Endothelial cell (in vitro differentiated cells): ENCODE measurements around the gene ITM2C. TPM values are rescaled to one million over a fixed set of nuclear protein-coding genes. Genes with fewer than 3 reads are reported as not detected.

Source experiments
- DNase-seq: peaks from one replicate; pipeline ENCODE4 v3.0.0; 2021; ENCODE audit warnings: low spot score
- H3K27ac Mint-ChIP-seq: one replicate; pipeline ENCODE4 v1.8.0; 2021; ENCODE audit warnings: mixed read lengths, inconsistent platforms; ENCODE audit not compliant: unreplicated experiment
- H3K27me3 Mint-ChIP-seq: one replicate; pipeline ENCODE4 v1.8.0; 2021; ENCODE audit warnings: mild to moderate bottlenecking, moderate library complexity, mixed read lengths, inconsistent platforms; ENCODE audit not compliant: unreplicated experiment
- H3K36me3 Mint-ChIP-seq: one replicate; pipeline ENCODE4 v1.8.0; 2021; ENCODE audit warnings: mild to moderate bottlenecking, low read depth, mixed read lengths, inconsistent platforms; ENCODE audit not compliant: unreplicated experiment
- H3K4me1 Mint-ChIP-seq: one replicate; pipeline ENCODE4 v1.8.0; 2021; ENCODE audit warnings: mild to moderate bottlenecking, mixed read lengths, inconsistent platforms; ENCODE audit not compliant: unreplicated experiment
- H3K4me3 Mint-ChIP-seq: one replicate; pipeline ENCODE4 v1.8.0; 2021; ENCODE audit warnings: mild to moderate bottlenecking, mixed read lengths, inconsistent platforms; ENCODE audit not compliant: unreplicated experiment
- H3K9me3 Mint-ChIP-seq: one replicate; pipeline ENCODE4 v1.8.0; 2021; ENCODE audit warnings: mixed read lengths, inconsistent platforms; ENCODE audit not compliant: unreplicated experiment
- total RNA-seq: library from RNA; stranded (reverse); fragmentation: NEBNext Ultra II Directional; extraction: Animal tissue kit (Norgen Biotek cat#: 25700); gene quantifications from one replicate; pipeline ENCODE4 v1.2.1, GENCODE V29; 2021; ENCODE audit not compliant: unreplicated experiment
- TF ChIP-seq, protein P1 (sequence below): fragments of 200-600 bp; sonication (generic); IDR thresholded peaks from one replicate; pipeline ENCODE4 v1.5.0; 2021; ENCODE audit warnings: antibody characterized with exemption; ENCODE audit not compliant: unreplicated experiment

The ITM2C gene
- total RNA-seq, 1 donor from 2014 or later, result 279 TPM

DNA sequence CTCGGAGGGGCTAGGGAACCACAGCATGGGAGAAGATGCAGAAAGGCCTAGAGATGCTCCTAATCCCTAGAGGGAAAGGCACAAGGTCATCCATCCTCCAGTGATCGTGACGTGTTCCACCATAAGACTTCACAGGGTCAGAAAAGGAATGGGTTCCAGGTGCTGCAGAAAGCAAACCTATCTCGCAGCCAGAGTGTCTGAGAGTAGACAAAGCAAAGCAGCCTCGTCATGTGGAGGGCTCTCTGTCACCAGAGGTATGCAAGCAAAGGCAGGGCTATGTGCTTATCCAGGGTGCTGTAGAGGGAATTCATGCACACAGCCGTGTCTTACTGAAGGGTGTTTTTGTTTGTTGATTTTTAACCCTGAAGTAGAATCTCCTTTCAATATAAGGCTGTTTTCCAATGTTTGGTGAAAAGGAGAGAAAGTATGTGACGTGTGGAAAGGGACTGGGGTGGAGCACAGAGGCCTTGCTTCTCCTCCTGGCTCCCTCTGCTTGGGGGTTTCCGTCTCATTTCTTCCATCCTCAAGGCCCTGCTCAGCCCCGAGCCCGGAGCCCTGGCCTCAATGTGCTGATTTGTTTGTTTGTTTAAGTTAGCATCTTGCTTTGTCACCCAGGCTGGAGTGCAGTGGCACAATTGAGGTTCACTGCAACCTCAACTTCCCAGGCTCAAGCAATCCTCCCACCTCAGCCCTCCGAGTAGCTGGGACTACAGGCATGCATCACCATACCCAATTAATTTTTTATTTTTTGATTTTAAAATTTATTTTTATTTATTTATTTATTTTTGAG is 57.3 kb downstream of the ITM2C start:
- Mint-ChIP-seq H3K27ac (no peak overlapping the region), H3K9me3 (no peaks in the 10 kb centered on the region), H3K27me3 (peaks cover under 1% of the 10 kb centered on the region), H3K36me3 (no peaks in the 10 kb centered on the region), H3K4me1 (no peaks in the 10 kb centered on the region), H3K4me3 (no peak overlapping the region)
- no peak for DNase-seq
- TF ChIP-seq, protein P1, sequence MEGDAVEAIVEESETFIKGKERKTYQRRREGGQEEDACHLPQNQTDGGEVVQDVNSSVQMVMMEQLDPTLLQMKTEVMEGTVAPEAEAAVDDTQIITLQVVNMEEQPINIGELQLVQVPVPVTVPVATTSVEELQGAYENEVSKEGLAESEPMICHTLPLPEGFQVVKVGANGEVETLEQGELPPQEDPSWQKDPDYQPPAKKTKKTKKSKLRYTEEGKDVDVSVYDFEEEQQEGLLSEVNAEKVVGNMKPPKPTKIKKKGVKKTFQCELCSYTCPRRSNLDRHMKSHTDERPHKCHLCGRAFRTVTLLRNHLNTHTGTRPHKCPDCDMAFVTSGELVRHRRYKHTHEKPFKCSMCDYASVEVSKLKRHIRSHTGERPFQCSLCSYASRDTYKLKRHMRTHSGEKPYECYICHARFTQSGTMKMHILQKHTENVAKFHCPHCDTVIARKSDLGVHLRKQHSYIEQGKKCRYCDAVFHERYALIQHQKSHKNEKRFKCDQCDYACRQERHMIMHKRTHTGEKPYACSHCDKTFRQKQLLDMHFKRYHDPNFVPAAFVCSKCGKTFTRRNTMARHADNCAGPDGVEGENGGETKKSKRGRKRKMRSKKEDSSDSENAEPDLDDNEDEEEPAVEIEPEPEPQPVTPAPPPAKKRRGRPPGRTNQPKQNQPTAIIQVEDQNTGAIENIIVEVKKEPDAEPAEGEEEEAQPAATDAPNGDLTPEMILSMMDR, result no peak

DNA sequence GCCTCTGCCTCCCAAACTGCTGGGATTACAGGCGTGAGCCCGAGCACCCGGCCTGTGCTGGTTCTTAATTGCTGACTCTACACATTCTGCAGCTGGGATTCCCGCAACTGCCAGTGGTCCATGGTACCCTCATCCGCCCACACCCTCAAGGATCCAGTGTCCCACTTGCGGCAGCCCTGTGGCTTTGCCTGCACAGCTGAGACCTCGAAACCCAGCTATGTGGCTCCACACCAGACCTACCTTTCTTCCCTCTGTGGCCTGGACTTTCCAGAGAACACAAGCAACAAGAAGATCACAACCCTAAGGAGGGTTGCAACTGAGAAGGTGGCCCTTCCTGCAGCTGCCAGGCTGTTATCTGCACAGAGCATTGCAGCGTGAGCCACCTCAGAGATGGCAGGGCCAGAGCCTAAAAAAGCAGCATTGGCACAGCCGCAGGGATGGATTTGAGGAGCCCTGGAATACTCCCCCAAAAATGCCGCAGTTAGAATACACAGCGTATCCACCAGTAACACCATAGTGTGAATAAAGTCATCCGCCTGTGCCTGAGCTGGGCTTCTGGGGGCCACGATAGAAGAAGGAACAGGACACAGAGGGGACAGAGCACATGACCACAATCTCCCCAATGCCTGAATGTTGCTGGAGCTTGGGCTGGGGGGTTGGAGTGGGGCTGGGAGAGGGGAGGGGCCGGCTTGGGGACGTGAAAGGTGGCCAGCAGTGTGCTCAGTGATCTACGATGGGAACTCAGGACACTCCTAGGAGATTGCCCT is 58.4 kb downstream of the ITM2C start:
- no peak for DNase-seq
- no peaks in the 10 kb centered on the region for H3K36me3 Mint-ChIP-seq
- H3K4me1 Mint-ChIP-seq, result no peaks in the 10 kb centered on the region
- peaks cover 6% of the 10 kb centered on the region for H3K27me3 Mint-ChIP-seq
- no peak overlapping the region for H3K27ac Mint-ChIP-seq
- TF ChIP-seq, protein P1, result no peak
- H3K4me3 Mint-ChIP-seq, result no peak overlapping the region
- H3K9me3 Mint-ChIP-seq, result no peaks in the 10 kb centered on the region

DNA sequence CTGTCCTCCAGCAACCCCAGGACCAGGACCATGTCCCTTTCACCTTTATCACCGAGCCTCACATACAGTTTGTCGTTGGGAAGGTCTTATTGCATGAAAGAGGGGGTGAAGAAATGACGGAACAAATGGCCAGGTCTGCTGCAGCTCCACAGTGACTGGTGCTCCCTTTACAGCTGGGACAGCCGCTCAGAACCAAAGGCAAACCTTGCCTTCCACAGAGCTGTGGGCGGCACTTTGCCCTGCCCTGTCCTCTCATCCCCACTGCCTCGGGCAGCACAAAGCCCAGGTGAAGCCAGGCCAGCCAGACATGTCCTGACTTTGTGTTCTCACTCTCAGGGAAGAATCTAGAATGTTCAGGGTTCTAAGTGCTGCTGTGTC is 59.3 kb downstream of the ITM2C start:
- Mint-ChIP-seq H3K4me1 (no peaks in the 10 kb centered on the region), H3K4me3 (no peak overlapping the region), H3K27me3 (peaks cover 8% of the 10 kb centered on the region), H3K27ac (no peak overlapping the region), H3K9me3 (no peaks in the 10 kb centered on the region), H3K36me3 (no peaks in the 10 kb centered on the region)
- TF ChIP-seq, protein P1, result no peak
- DNase-seq, result no peak

DNA sequence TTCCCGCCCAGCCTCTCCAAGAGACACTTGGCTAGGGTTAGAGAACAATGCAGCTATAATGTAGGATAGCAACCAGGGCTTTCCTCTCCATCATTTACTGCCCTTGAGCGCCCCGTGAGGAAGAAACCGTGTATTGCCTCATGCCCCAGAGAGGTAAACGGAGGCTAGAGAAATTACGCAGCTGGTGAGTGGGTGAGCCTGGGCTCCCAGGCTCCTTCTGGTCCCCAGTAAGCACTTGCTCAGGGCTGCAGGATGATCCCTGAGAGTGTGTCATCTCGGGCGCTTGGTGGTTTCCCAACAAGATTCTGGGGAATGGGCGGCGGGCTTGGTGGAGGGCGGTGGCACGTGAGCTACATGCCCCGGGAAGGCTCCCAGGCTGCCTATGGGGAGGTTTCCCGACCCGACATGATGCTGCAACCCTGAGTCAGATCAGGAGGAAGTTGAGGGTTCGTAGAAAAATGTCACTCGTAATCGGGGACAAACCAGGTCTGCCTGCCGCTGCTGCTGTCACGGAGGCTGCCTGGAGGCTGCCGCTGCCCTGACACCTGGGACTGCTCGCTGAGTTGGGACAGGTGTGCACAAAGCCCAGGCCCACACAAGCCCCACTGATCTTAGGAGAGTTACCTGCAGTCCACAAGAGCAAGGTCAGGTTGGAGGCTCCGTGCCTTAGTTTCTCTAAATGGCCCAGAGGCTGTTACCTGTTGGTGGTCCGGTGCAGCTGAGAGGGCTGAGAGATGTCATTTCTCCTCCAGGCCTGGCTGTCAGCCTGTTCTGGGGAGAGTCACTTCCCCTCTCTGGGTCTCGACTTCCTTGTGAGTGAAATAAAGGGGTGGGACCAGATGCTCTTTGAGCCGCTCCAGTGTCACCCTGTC is 60.0 kb downstream of the ITM2C start, which contains the start of gene GPR55:
Gene GPR55 (minus strand): TSS at position 773 of the 872 bp plus-strand sequence. CDS start 14,280 bp downstream, outside the sequence.
- no peak within 1 kb of the TSS for H3K4me3 Mint-ChIP-seq
- H3K9me3 Mint-ChIP-seq, result no peaks in the 10 kb centered on the region
- TF ChIP-seq, protein P1, result peak; percentile 52
- DNase-seq, result peak; percentile 44
- no peaks in the 10 kb centered on the region for H3K36me3 Mint-ChIP-seq
- H3K4me1 Mint-ChIP-seq, result no peaks in the 10 kb centered on the region
- peaks cover 8% of the 10 kb centered on the region for H3K27me3 Mint-ChIP-seq
- no peak within 1 kb of the TSS for H3K27ac Mint-ChIP-seq
